ENCODE data around the gene HMGCS1. TPM values are rescaled to one million over a fixed set of nuclear protein-coding genes. Genes with fewer than 3 reads are reported as not detected.
"Not testable (repeated sequence)": the region's sequence is repeated elsewhere in the genome, so short reads cannot be mapped to it uniquely, and the experiment has no call there.

Gene HMGCS1
- total and polyA plus RNA-seq, 5 donors from 2014 or later: 5.4 to 58.9 (median 8.1) TPM

DNA sequence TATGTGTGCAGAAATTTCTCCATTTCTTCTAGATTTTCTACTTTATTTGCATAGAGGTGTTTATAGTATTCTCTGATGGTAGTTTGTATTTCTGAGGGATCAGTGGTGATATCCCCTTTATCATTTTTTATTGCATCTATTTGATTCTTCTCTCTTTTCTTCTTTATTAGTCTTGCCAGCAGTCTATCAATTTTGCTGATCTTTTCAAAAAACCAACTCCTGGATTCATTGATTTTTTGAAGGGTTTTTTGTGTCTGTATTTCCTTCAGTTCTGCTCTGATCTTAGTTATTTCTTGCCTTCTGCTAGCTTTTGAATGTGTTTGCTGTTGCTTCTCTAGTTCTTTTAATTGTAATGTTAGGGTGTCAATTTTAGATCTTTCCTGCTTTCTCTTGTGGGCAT lies 12.4 kb upstream of the HMGCS1 start:
- not testable (repeated sequence) for H3K27ac Mint-ChIP-seq; H3K27me3 Mint-ChIP-seq; H3K36me3 Mint-ChIP-seq; H3K4me1 Mint-ChIP-seq; H3K4me1 ChIP-seq (ENCODE audit: control insufficient read depth, insufficient read depth, low read length, poor library complexity, severe bottlenecking); DNase-seq; H3K36me3 ChIP-seq (ENCODE audit: control insufficient read depth, insufficient read depth, low read length); H3K27ac ChIP-seq (ENCODE audit: insufficient read depth, low read length, poor library complexity, severe bottlenecking); H3K27me3 ChIP-seq (ENCODE audit: control insufficient read depth, insufficient read depth, low read length); ATAC-seq (ENCODE audit: low read depth in 2 of 2); H3K9me3 ChIP-seq (ENCODE audit: control insufficient read depth in 2 of 2, low read length in 2 of 2); H3K9me3 Mint-ChIP-seq; H3K4me3 ChIP-seq (ENCODE audit: low read depth, low read length)
- H3K4me3 Mint-ChIP-seq: peak overlapping the region in 1 of 4 donors; percentile 89

DNA sequence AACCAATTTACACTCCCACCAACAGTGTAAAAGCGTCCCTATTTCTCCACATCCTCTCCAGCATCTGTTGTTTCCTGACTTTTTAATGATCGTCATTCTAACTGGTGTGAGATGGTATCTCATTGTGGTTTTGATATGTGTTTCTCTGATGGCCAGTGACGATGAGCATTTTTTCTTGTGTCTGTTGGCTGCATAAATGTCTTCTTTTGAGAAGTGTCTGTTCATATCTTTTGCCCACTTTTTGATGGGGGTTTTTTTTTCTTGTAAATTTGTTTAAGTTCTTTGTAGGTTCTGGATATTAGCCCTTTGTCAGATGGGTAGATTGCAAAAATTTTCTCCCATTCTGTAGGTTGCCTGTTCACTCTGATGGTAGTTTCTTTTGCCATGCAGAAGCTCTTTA lies 10.3 kb upstream of the HMGCS1 start:
- not testable (repeated sequence) for H3K27me3 ChIP-seq (ENCODE audit: control insufficient read depth, insufficient read depth, low read length); H3K9me3 Mint-ChIP-seq; H3K4me3 ChIP-seq (ENCODE audit: low read depth, low read length); H3K27ac Mint-ChIP-seq; H3K4me3 Mint-ChIP-seq; H3K27me3 Mint-ChIP-seq; H3K4me1 Mint-ChIP-seq; H3K36me3 Mint-ChIP-seq; H3K36me3 ChIP-seq (ENCODE audit: control insufficient read depth, insufficient read depth, low read length); H3K27ac ChIP-seq (ENCODE audit: insufficient read depth, low read length, poor library complexity, severe bottlenecking); DNase-seq; H3K4me1 ChIP-seq (ENCODE audit: control insufficient read depth, insufficient read depth, low read length, poor library complexity, severe bottlenecking); H3K9me3 ChIP-seq (ENCODE audit: control insufficient read depth in 2 of 2, low read length in 2 of 2); ATAC-seq (ENCODE audit: low read depth in 2 of 2)

DNA sequence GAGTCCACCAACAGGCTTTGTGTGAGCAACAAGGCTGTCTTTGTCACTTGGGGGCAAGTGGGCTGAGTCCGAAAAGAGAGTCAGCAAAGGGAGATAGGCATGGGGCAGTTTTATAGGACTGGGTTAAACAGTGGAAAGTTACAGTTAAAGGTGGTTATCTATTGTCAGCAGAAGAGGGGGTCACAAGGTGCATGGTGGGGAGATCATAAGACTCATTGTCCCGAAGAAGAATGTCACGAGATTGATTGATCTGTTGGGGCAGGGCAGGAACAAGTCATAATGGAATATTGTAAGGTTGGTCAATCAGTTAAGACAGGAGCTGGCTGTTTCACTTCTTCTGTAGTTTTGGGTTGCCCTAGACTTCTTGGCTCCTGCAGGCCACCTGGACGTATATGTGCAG lies 7.6 kb upstream of the HMGCS1 start:
- Histone ChIP-seq H3K27me3 (ENCODE audit: control insufficient read depth, insufficient read depth, low read length) (no peaks in the 10 kb centered on the region), H3K9me3 (ENCODE audit: control insufficient read depth in 2 of 2, low read length in 2 of 2) (no peaks in the 10 kb centered on the region), H3K27ac (ENCODE audit: insufficient read depth, low read length, poor library complexity, severe bottlenecking) (no peak overlapping the region), H3K4me1 (ENCODE audit: control insufficient read depth, insufficient read depth, low read length, poor library complexity, severe bottlenecking) (no peaks in the 10 kb centered on the region), H3K36me3 (ENCODE audit: control insufficient read depth, insufficient read depth, low read length) (no peaks in the 10 kb centered on the region), H3K4me3 (ENCODE audit: low read depth, low read length) (no peak overlapping the region)
- H3K4me1 Mint-ChIP-seq: no peaks in the 10 kb centered on the region
- peaks cover 5% of the 10 kb centered on the region for H3K27me3 Mint-ChIP-seq
- H3K9me3 Mint-ChIP-seq: peaks cover 0 to 6% (median 0%) of the 10 kb centered on the region in 7 donors
- no peaks in the 10 kb centered on the region for H3K36me3 Mint-ChIP-seq
- H3K27ac Mint-ChIP-seq: no peak overlapping the region
- no peak for ATAC-seq (ENCODE audit: low read depth in 2 of 2)
- no peak for DNase-seq
- H3K4me3 Mint-ChIP-seq: no peak overlapping the region

DNA sequence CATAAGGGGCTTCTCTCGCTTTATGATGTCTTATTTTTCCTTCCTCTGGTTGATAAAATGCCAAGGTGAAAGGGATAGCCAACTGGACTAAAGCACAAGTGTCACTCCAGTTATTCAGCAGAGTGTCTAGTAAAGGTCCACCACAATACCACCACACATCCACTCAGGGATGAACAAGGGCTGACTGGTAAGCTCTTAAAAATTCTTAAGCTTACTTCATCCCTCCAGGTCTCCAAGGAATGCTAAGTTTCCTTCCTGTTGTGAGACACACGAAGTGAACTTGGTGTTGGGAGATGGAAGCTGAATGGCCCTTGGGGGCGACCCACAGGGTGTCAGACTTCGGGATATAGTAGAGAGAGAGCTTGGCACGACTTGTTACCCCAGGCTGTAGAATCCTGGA lies 3.2 kb upstream of the HMGCS1 start:
- no peak overlapping the region for H3K4me3 Mint-ChIP-seq
- H3K27ac Mint-ChIP-seq: no peak overlapping the region
- peaks cover 11 to 28% (median 26%) of the 10 kb centered on the region in 4 donors for H3K4me1 Mint-ChIP-seq
- Histone ChIP-seq H3K27me3 (ENCODE audit: control insufficient read depth, insufficient read depth, low read length) (no peaks in the 10 kb centered on the region), H3K27ac (ENCODE audit: insufficient read depth, low read length, poor library complexity, severe bottlenecking) (no peak overlapping the region), H3K9me3 (ENCODE audit: control insufficient read depth in 2 of 2, low read length in 2 of 2) (no peaks in the 10 kb centered on the region), H3K36me3 (ENCODE audit: control insufficient read depth, insufficient read depth, low read length) (no peaks in the 10 kb centered on the region), H3K4me3 (ENCODE audit: low read depth, low read length) (no peak overlapping the region), H3K4me1 (ENCODE audit: control insufficient read depth, insufficient read depth, low read length, poor library complexity, severe bottlenecking) (peaks cover 11% of the 10 kb centered on the region)
- H3K9me3 Mint-ChIP-seq: peaks cover 0 to 2% (median 0%) of the 10 kb centered on the region in 7 donors
- DNase-seq (no peak), ATAC-seq (ENCODE audit: low read depth in 2 of 2) (no peak)
- no peaks in the 10 kb centered on the region for H3K27me3 Mint-ChIP-seq
- H3K36me3 Mint-ChIP-seq: no peaks in the 10 kb centered on the region

DNA sequence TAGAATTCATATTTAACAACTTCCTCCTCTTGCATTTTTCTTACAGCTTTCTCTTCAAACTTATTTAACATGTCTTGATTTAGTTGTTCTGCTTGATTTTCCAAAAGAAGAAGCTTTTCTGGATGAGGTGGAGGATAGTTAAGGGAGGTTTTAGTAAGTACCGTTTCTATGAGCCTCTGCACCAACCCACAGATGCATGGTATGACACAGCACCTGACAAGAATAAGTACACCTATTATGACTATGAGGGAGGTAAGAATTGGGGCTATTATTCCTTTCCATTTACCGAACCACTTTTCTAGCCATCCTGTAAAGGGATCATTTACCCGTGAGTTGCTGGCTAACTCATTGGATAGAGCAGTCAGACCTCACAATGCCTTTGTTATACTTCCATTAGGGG lies 2.5 kb upstream of the HMGCS1 start:
- DNase-seq (peak in 1 of 3 donors; percentile 16), ATAC-seq (ENCODE audit: low read depth in 2 of 2) (no peak)
- Histone ChIP-seq H3K9me3 (ENCODE audit: control insufficient read depth in 2 of 2, low read length in 2 of 2) (no peaks in the 10 kb centered on the region), H3K4me3 (ENCODE audit: low read depth, low read length) (no peak overlapping the region), H3K36me3 (ENCODE audit: control insufficient read depth, insufficient read depth, low read length) (no peaks in the 10 kb centered on the region), H3K27ac (ENCODE audit: insufficient read depth, low read length, poor library complexity, severe bottlenecking) (no peak overlapping the region), H3K4me1 (ENCODE audit: control insufficient read depth, insufficient read depth, low read length, poor library complexity, severe bottlenecking) (peaks cover 11% of the 10 kb centered on the region), H3K27me3 (ENCODE audit: control insufficient read depth, insufficient read depth, low read length) (no peaks in the 10 kb centered on the region)
- H3K4me1 Mint-ChIP-seq: peaks cover 11 to 31% (median 29%) of the 10 kb centered on the region in 4 donors
- peaks cover 0 to 2% (median 0%) of the 10 kb centered on the region in 7 donors for H3K9me3 Mint-ChIP-seq
- H3K27ac Mint-ChIP-seq: no peak overlapping the region
- H3K4me3 Mint-ChIP-seq: no peak overlapping the region
- H3K36me3 Mint-ChIP-seq: no peaks in the 10 kb centered on the region
- H3K27me3 Mint-ChIP-seq: no peaks in the 10 kb centered on the region

DNA sequence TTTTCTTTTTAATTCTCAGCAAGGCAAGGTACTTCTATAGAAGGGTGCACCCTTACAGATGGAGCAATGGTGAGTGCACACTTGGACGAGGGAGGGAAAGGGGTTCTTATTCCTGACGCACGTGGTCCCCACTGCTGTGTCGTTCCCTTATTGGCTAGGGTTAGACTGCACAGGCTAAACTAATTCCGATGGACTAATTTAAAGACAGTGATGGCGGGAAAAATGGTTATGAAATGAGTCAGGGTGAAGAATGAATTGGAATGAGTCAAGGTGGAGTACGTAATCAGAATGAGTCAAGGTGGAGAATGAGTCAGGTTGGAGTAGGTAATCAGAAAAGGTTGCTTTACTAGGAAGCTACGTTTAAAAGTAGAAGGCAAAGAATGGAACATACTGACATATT lies 2.1 kb upstream of the HMGCS1 start:
- Histone ChIP-seq H3K4me1 (ENCODE audit: control insufficient read depth, insufficient read depth, low read length, poor library complexity, severe bottlenecking) (peaks cover 11% of the 10 kb centered on the region), H3K9me3 (ENCODE audit: control insufficient read depth in 2 of 2, low read length in 2 of 2) (no peaks in the 10 kb centered on the region), H3K4me3 (ENCODE audit: low read depth, low read length) (no peak overlapping the region), H3K36me3 (ENCODE audit: control insufficient read depth, insufficient read depth, low read length) (no peaks in the 10 kb centered on the region), H3K27ac (ENCODE audit: insufficient read depth, low read length, poor library complexity, severe bottlenecking) (no peak overlapping the region), H3K27me3 (ENCODE audit: control insufficient read depth, insufficient read depth, low read length) (no peaks in the 10 kb centered on the region)
- no peak for ATAC-seq (ENCODE audit: low read depth in 2 of 2)
- Mint-ChIP-seq H3K9me3 (peaks cover 0 to 2% (median 0%) of the 10 kb centered on the region in 7 donors), H3K27ac (no peak overlapping the region), H3K4me1 (peaks cover 11 to 32% (median 30%) of the 10 kb centered on the region in 4 donors), H3K36me3 (no peaks in the 10 kb centered on the region), H3K27me3 (no peaks in the 10 kb centered on the region), H3K4me3 (peak overlapping the region in 1 of 4 donors; percentile 47)
- peak in 1 of 3 donors; percentile 57 for DNase-seq

DNA sequence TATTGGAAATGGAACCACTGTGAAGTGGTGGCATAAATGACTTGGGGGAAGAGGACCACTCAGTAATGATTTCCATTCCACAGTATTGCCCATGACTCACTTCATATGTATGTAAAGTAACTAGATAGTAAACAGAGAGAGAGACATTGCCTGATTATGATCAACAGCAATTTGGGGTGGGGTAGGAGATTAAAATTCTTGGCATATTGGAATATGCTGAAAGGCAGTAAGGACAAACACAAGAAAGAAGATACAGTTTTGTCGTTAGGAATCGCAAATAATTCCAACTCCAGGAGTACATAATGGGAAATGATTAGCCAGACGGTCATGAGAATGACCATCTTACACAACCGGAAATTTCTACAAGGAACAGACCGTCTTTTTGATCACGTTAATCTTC lies 1.5 kb upstream of the HMGCS1 start:
- Mint-ChIP-seq H3K27ac (peak overlapping the region in 2 of 3 donors; percentile 18 to 97), H3K4me1 (peaks cover 11 to 35% (median 30%) of the 10 kb centered on the region in 4 donors), H3K4me3 (peak overlapping the region in 2 of 4 donors; percentile 22 to 47), H3K36me3 (no peaks in the 10 kb centered on the region), H3K27me3 (no peaks in the 10 kb centered on the region), H3K9me3 (peaks cover 0 to 2% (median 0%) of the 10 kb centered on the region in 7 donors)
- DNase-seq: no peak
- H3K9me3 ChIP-seq (ENCODE audit: control insufficient read depth in 2 of 2, low read length in 2 of 2): no peaks in the 10 kb centered on the region
- H3K27me3 ChIP-seq (ENCODE audit: control insufficient read depth, insufficient read depth, low read length): no peaks in the 10 kb centered on the region
- peaks cover 12% of the 10 kb centered on the region for H3K4me1 ChIP-seq (ENCODE audit: control insufficient read depth, insufficient read depth, low read length, poor library complexity, severe bottlenecking)
- H3K4me3 ChIP-seq (ENCODE audit: low read depth, low read length): no peak overlapping the region
- H3K27ac ChIP-seq (ENCODE audit: insufficient read depth, low read length, poor library complexity, severe bottlenecking): no peak overlapping the region
- no peaks in the 10 kb centered on the region for H3K36me3 ChIP-seq (ENCODE audit: control insufficient read depth, insufficient read depth, low read length)
- no peak for ATAC-seq (ENCODE audit: low read depth in 2 of 2)

DNA sequence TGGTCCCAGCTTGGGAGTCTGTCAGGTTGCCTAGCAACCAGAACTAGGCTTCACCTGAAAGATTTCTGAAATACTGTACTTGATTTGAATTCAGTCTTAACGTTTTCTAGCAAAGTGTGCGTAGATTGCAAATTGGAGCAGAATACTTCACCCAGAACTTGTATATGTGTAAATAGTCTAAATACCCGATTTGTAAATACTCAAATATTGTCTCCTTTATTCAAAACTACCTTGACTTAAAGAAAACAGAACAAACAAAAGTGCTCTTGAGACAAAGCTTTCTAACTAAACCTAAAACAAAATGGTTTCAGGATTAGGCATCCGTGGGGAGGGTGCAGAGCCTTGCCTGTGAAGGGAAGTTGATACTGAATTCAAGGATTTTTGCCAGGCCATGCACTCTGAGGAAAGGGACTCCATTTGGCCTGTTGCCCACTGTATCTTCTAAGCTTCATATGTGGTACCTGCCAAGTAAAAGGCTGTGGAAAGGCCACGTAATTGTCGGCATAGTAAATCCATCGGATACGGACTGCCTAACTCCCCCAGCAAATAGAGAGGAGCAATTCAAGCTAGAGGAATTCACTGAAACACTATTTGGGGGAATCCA lies 744 bp upstream of the HMGCS1 start:
- Histone ChIP-seq H3K4me3 (ENCODE audit: low read depth, low read length) (peak overlapping the region; percentile 93), H3K36me3 (ENCODE audit: control insufficient read depth, insufficient read depth, low read length) (no peaks in the 10 kb centered on the region), H3K9me3 (ENCODE audit: control insufficient read depth in 2 of 2, low read length in 2 of 2) (no peaks in the 10 kb centered on the region), H3K4me1 (ENCODE audit: control insufficient read depth, insufficient read depth, low read length, poor library complexity, severe bottlenecking) (peaks cover 14% of the 10 kb centered on the region), H3K27me3 (ENCODE audit: control insufficient read depth, insufficient read depth, low read length) (no peaks in the 10 kb centered on the region), H3K27ac (ENCODE audit: insufficient read depth, low read length, poor library complexity, severe bottlenecking) (peak overlapping the region; percentile 98)
- Mint-ChIP-seq H3K4me1 (peaks cover 14 to 35% (median 30%) of the 10 kb centered on the region in 4 donors), H3K27ac (peak overlapping the region; percentile 97 to 98 (median 97)), H3K4me3 (peak overlapping the region; percentile 80 to 97 (median 92)), H3K9me3 (peaks cover 0 to 2% (median 0%) of the 10 kb centered on the region in 7 donors), H3K27me3 (no peaks in the 10 kb centered on the region), H3K36me3 (no peaks in the 10 kb centered on the region)
- DNase-seq: no peak
- no peak for ATAC-seq (ENCODE audit: low read depth in 2 of 2)
